IMR-90 (cell line): Measurements from ENCODE around the gene SCGB1C2.

ENCODE experiments used
- MAFK ChIP-seq: IDR thresholded peaks from 2 replicates; pipeline ENCODE4 v1.6.1; 2012; ENCODE audit warnings: low read depth, low read length, improper control_type of control experiment
- POLR2A ChIP-seq: IDR thresholded peaks from 2 replicates; pipeline ENCODE4 v1.6.1; 2012; ENCODE audit warnings: mild to moderate bottlenecking, low read depth, low read length
- RAD21 ChIP-seq: IDR thresholded peaks from 2 replicates; pipeline ENCODE4 v1.6.1; 2012; ENCODE audit warnings: low read length, improper control_type of control experiment
- RFX5 ChIP-seq: IDR thresholded peaks from 2 replicates; pipeline ENCODE4 v1.8.0; 2012; ENCODE audit warnings: low read depth, mild to moderate bottlenecking, low read length, moderate library complexity
- SMC3 ChIP-seq: fragments of 150-350 bp; IDR thresholded peaks from 2 replicates; pipeline ENCODE4 v1.6.1; 2016; ENCODE audit warnings: low read depth, mild to moderate bottlenecking, antibody characterized with exemption, low read length, moderate library complexity
- USF2 ChIP-seq: fragments of 150-350 bp; IDR thresholded peaks from 2 replicates; pipeline ENCODE4 v1.6.1; 2017; ENCODE audit warnings: mild to moderate bottlenecking, antibody characterized with exemption, low read length, low read depth
- TF ChIP-seq, protein P1 (sequence below): conservative IDR thresholded peaks from 2 replicates; pipeline ENCODE4 v1.5.1; 2012; ENCODE audit warnings: mild to moderate bottlenecking, low read depth, low read length, improper control_type of control experiment

- TF ChIP-seq, protein P1, sequence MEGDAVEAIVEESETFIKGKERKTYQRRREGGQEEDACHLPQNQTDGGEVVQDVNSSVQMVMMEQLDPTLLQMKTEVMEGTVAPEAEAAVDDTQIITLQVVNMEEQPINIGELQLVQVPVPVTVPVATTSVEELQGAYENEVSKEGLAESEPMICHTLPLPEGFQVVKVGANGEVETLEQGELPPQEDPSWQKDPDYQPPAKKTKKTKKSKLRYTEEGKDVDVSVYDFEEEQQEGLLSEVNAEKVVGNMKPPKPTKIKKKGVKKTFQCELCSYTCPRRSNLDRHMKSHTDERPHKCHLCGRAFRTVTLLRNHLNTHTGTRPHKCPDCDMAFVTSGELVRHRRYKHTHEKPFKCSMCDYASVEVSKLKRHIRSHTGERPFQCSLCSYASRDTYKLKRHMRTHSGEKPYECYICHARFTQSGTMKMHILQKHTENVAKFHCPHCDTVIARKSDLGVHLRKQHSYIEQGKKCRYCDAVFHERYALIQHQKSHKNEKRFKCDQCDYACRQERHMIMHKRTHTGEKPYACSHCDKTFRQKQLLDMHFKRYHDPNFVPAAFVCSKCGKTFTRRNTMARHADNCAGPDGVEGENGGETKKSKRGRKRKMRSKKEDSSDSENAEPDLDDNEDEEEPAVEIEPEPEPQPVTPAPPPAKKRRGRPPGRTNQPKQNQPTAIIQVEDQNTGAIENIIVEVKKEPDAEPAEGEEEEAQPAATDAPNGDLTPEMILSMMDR, result no peak
- TF ChIP-seq RAD21 (no peak), USF2 (no peak), POLR2A (no peak), SMC3 (no peak), RFX5 (no peak), MAFK (no peak)
Measured at GRCh38 chr17:156094-156621, 18.8 kb downstream of the SCGB1C2 start.
